Calu3 (cell line): ENCODE data around the gene SLC1A2. TPM values are rescaled to one million over a fixed set of nuclear protein-coding genes. Genes with fewer than 3 reads are reported as not detected.

Experiments used
- BruUV-seq: library from RNA; stranded (reverse); fragments of 400-500 nt; replicated peaks from 2 replicates; lab custom pipeline; 2021; lab: Mats Ljungman, UMichigan
- CTCF ChIA-PET: fragments of 300-600 bp; sonication (Branson Sonifier 250); formaldehyde crosslinking; loops from one replicate; lab custom pipeline; 2022; ENCODE audit warnings: antibody characterized with exemption; lab: Charles Lee
- DNase-seq: peaks from one replicate; pipeline ENCODE4 v3.0.0; 2022
- H3K27ac Mint-ChIP-seq: one replicate; pipeline ENCODE4 v1.8.0; 2022; ENCODE audit warnings: mixed read lengths; ENCODE audit not compliant: unreplicated experiment
- H3K27me3 Mint-ChIP-seq: one replicate; pipeline ENCODE4 v1.8.0; 2022; ENCODE audit warnings: mixed read lengths; ENCODE audit not compliant: unreplicated experiment
- H3K36me3 Mint-ChIP-seq: one replicate; pipeline ENCODE4 v1.8.0; 2022; ENCODE audit warnings: mild to moderate bottlenecking, moderate library complexity, mixed read lengths; ENCODE audit not compliant: insufficient read depth, unreplicated experiment
- H3K4me1 Mint-ChIP-seq: one replicate; pipeline ENCODE4 v1.8.0; 2022; ENCODE audit warnings: mild to moderate bottlenecking, low read depth, mixed read lengths; ENCODE audit not compliant: unreplicated experiment
- H3K4me3 Mint-ChIP-seq: one replicate; pipeline ENCODE4 v1.8.0; 2022; ENCODE audit warnings: mild to moderate bottlenecking, low read depth, moderate library complexity, mixed read lengths; ENCODE audit not compliant: unreplicated experiment
- H3K9me3 Mint-ChIP-seq: one replicate; pipeline ENCODE4 v1.8.0; 2022; ENCODE audit warnings: low read depth, mixed read lengths; ENCODE audit not compliant: unreplicated experiment
- intact Hi-C: fragments of 100-400 bp; cut with micrococcal nuclease; formaldehyde crosslinking; loops from one replicate; pipeline ENCODE4 v1.10.0; 2022; ENCODE audit not compliant: unreplicated experiment
- total RNA-seq: library from RNA; stranded (reverse); gene quantifications from 2 replicates; pipeline ENCODE4 v1.2.3, GENCODE V29; 2022
- TF ChIP-seq, protein P1 (sequence below): fragments of 200-600 bp; IDR thresholded peaks from one replicate; pipeline ENCODE4 v1.8.0; 2022; ENCODE audit warnings: antibody characterized with exemption; ENCODE audit not compliant: unreplicated experiment

Gene SLC1A2
- total RNA-seq, 1 experiment from 2014 or later: 0.40 TPM

DNA sequence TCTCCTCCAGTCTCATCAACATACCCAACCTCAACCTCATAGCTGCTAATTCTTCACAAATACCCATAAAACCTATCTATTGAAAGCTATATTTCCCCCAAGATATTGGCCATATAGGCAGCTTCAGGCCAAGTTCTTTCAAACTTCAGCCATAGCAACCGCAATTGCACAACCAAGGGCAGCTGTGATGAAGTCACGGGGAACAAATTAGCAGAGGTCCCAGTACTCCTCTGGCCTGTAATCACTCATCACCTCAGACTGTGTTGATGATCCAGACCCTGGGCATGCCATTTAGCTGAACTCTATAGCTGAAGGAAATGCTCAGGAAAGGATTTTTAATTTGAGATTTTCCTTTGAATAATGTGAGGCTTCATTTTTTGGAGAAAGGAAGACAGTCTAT is 84.1 kb downstream of the SLC1A2 start:
- H3K9me3 Mint-ChIP-seq: peaks cover 5% of the 10 kb centered on the region
- CTCF ChIA-PET: no interaction called here
- H3K36me3 Mint-ChIP-seq: no peaks in the 10 kb centered on the region
- no peaks in the 10 kb centered on the region for H3K4me1 Mint-ChIP-seq
- H3K27me3 Mint-ChIP-seq: no peaks in the 10 kb centered on the region
- H3K27ac Mint-ChIP-seq: no peak overlapping the region
- intact Hi-C loops: no loop called here
- TF ChIP-seq, protein P1, sequence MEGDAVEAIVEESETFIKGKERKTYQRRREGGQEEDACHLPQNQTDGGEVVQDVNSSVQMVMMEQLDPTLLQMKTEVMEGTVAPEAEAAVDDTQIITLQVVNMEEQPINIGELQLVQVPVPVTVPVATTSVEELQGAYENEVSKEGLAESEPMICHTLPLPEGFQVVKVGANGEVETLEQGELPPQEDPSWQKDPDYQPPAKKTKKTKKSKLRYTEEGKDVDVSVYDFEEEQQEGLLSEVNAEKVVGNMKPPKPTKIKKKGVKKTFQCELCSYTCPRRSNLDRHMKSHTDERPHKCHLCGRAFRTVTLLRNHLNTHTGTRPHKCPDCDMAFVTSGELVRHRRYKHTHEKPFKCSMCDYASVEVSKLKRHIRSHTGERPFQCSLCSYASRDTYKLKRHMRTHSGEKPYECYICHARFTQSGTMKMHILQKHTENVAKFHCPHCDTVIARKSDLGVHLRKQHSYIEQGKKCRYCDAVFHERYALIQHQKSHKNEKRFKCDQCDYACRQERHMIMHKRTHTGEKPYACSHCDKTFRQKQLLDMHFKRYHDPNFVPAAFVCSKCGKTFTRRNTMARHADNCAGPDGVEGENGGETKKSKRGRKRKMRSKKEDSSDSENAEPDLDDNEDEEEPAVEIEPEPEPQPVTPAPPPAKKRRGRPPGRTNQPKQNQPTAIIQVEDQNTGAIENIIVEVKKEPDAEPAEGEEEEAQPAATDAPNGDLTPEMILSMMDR: no peak
- DNase-seq: no peak
- BruUV-seq: no TSS peak
- no peak overlapping the region for H3K4me3 Mint-ChIP-seq

DNA sequence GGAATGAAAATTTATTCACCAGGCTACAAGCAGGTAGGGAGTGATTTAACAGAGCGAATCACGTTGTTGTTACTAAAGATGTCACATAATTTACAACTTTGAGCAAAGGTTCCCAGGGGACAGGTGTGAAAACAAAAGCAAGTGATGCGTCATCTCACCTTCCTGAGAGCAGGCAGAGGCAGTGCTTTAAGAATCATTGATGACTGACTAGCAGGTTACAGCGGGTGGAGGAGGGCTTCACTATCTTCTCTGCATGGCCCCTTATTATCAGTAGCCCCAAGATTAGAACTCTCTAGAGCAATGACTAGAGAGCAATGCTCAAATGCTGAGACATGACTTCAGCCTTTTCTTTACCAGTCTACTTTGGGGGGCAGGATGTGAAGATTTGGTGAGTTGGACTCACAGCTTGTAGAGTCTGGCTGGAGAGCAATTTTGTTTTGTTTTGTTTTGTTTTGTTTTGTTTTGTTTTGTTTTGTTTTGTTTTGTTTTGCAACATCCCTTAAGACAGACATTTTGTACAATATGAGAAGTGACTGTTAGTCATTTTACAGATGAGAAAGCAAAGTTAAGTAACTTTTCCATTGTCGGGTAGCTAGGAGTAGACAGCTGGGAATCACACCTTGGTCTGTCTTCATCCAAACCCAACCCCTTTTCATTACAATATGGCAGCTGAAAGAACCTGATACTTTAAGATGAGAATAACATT is 84.8 kb downstream of the SLC1A2 start:
- Mint-ChIP-seq H3K4me1 (no peaks in the 10 kb centered on the region), H3K4me3 (no peak overlapping the region), H3K9me3 (peaks cover 5% of the 10 kb centered on the region), H3K27ac (no peak overlapping the region), H3K27me3 (no peaks in the 10 kb centered on the region), H3K36me3 (no peaks in the 10 kb centered on the region)
- TF ChIP-seq, protein P1: no peak
- CTCF ChIA-PET: no interaction called here
- intact Hi-C loops: no loop called here
- no peak for DNase-seq
- no TSS peak for BruUV-seq

DNA sequence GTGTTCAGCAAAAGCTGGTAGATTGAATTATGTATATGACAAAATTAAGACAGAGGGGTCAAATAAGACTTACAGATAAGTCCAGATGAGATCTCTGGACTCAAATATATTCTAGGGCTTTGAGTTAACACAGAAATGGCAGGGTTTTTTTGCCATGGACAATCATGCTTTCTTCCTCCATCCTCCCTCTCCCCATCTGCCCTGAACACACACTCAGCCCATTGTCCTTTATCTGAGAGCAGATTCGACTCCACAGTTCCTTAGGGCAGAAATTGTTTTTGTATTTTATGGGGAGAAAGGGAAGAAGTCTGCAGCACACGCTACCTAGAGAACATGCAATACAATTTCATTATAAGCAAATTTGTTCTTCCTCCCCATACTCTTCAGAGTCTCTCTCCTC is 86.8 kb downstream of the SLC1A2 start:
- CTCF ChIA-PET: interaction anchor here (0.6 kb wide), 1 partner anchor 1783 kb away, joined by 3 read pairs; no protein-coding TSS in a partner anchor
- Mint-ChIP-seq H3K27ac (no peak overlapping the region), H3K9me3 (peaks cover 5% of the 10 kb centered on the region), H3K4me3 (no peak overlapping the region), H3K27me3 (no peaks in the 10 kb centered on the region), H3K36me3 (no peaks in the 10 kb centered on the region), H3K4me1 (no peaks in the 10 kb centered on the region)
- DNase-seq: no peak
- TF ChIP-seq, protein P1: no peak
- BruUV-seq: no TSS peak
- intact Hi-C loops: no loop called here

DNA sequence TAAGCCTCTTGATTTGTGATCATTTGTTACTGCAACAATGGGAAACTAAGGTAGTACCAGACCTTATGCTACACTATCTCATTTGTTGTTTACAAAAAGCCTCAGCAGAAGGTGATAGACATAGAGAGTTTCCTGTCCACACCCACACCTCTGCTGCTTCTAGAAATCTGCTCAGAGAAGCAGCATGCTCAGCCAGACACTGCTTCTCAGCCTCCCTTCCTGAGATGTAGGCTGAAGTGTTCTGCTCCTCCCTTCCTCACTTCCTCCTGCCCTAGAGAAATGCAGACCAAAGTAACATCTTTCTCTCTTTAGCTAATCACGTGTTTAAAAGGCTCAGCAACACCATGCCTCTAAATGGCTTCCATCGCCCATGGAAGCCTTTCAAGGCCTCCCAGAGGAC is 88.4 kb downstream of the SLC1A2 start:
- no TSS peak for BruUV-seq
- DNase-seq: no peak
- TF ChIP-seq, protein P1: no peak
- H3K9me3 Mint-ChIP-seq: peaks cover 5% of the 10 kb centered on the region
- no peaks in the 10 kb centered on the region for H3K4me1 Mint-ChIP-seq
- no peak overlapping the region for H3K4me3 Mint-ChIP-seq
- intact Hi-C loops: no loop called here
- CTCF ChIA-PET: no interaction called here
- H3K27me3 Mint-ChIP-seq: no peaks in the 10 kb centered on the region
- H3K36me3 Mint-ChIP-seq: no peaks in the 10 kb centered on the region
- no peak overlapping the region for H3K27ac Mint-ChIP-seq
